ENCODE results near the gene MLNR. TPM values are rescaled to one million over a fixed set of nuclear protein-coding genes. Genes with fewer than 3 reads are reported as not detected.

The MLNR gene
- total RNA-seq, 2 donors from 2014 or later: 0.45 TPM; not detected in 1

- intact Hi-C loops (cut with DNase I): loop anchor here (5.0 kb wide), 1 partner anchor 270 kb away; the partner anchor contains the start of gene FNDC3A
- TF ChIP-seq CTCF (IDR thresholded peaks at IDR 0.05) (no peak), POLR2A (IDR thresholded peaks at IDR 0.05) (no peak)
- Histone ChIP-seq H3K4me3 (peak overlapping the region; percentile 64 to 67), H3K27me3 (replicated peaks; ENCODE audit: insufficient read depth) (no peaks in the 10 kb centered on the region), H3K4me1 (replicated peaks) (no peaks in the 10 kb centered on the region), H3K36me3 (no peaks in the 10 kb centered on the region), H3K27ac (peak overlapping the region; percentile 82 to 85), H3K9me3 (no peaks in the 10 kb centered on the region)
- WGBS: 25% methylated on average over 4 of the region's 4 CpGs
- DNase-seq (ENCODE audit: low spot score): no peak
These were observed 26.9 kb downstream of the MLNR start for GRCh38 chr13:49246850-49247642.

- DNase-seq (ENCODE audit: low spot score): peak; percentile 96
- intact Hi-C loops (cut with DNase I): loop anchor here (5.0 kb wide), 1 partner anchor 271 kb away; the partner anchor contains the start of gene FNDC3A
- Histone ChIP-seq H3K4me3 (peak within 1 kb of the TSS; percentile 64 to 67), H3K27me3 (replicated peaks; ENCODE audit: insufficient read depth) (no peaks in the 10 kb centered on the region), H3K36me3 (no peaks in the 10 kb centered on the region), H3K4me1 (replicated peaks) (no peaks in the 10 kb centered on the region), H3K27ac (peak within 1 kb of the TSS; percentile 82 to 85), H3K9me3 (no peaks in the 10 kb centered on the region)
- under 1% methylated on average over 56 of the region's 56 CpGs for WGBS
- TF ChIP-seq POLR2AphosphoS5 (IDR thresholded peaks at IDR 0.05): peak; percentile 95
- TF ChIP-seq POLR2A (IDR thresholded peaks at IDR 0.05): peak; percentile 78
- peak in 1 of 4 experiments; percentile 28 for TF ChIP-seq CTCF (IDR thresholded peaks at IDR 0.05)
These were observed 27.8 kb downstream of the MLNR start, which contains the start of gene CDADC1 for GRCh38 chr13:49247643-49248621. TSS of gene CDADC1 (plus strand) at chr13:49247925. CDS start at chr13:49248038, 113 bp downstream.

DNA sequence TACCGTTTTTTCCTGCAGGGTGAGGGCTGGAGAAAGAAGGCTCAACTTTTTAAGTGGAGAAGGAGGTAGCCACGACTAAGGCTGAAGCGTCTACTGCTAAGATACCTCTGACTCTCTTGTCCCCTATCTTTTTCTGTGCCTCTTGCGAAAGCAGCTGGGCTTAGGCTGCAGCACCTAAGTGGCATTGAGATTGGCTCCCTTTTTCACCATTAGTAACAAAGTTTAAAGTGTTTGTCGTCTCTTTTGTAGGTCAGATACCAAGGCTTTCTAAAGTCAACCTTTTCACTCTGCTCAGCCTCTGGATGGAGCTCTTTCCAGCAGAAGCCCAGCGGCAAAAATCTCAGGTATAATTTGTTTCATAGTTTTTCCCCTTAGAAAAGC lies 28.5 kb downstream of the MLNR start:
- intact Hi-C loops (cut with DNase I): loop anchor here (5.0 kb wide), 1 partner anchor 271 kb away; the partner anchor contains the start of gene FNDC3A
- 6% methylated on average over 6 of the region's 6 CpGs for WGBS
- H3K9me3 ChIP-seq: no peaks in the 10 kb centered on the region
- TF ChIP-seq CTCF (IDR thresholded peaks at IDR 0.05) (no peak), POLR2A (IDR thresholded peaks at IDR 0.05) (no peak), POLR2AphosphoS5 (IDR thresholded peaks at IDR 0.05) (no peak)
- no peaks in the 10 kb centered on the region for H3K27me3 ChIP-seq (replicated peaks; ENCODE audit: insufficient read depth)
- DNase-seq (ENCODE audit: low spot score): no peak
- no peaks in the 10 kb centered on the region for H3K36me3 ChIP-seq
- peak overlapping the region; percentile 82 to 85 for H3K27ac ChIP-seq
- peak overlapping the region; percentile 64 to 67 for H3K4me3 ChIP-seq
- no peaks in the 10 kb centered on the region for H3K4me1 ChIP-seq (replicated peaks)

- DNase-seq (ENCODE audit: low spot score): no peak
- Histone ChIP-seq H3K27me3 (replicated peaks; ENCODE audit: insufficient read depth) (no peaks in the 10 kb centered on the region), H3K9me3 (no peaks in the 10 kb centered on the region), H3K27ac (no peak overlapping the region), H3K4me1 (replicated peaks) (no peaks in the 10 kb centered on the region), H3K36me3 (no peaks in the 10 kb centered on the region), H3K4me3 (no peak overlapping the region)
- TF ChIP-seq POLR2A (IDR thresholded peaks at IDR 0.05) (no peak), CTCF (IDR thresholded peaks at IDR 0.05) (no peak), POLR2AphosphoS5 (IDR thresholded peaks at IDR 0.05) (no peak)
- intact Hi-C loops (cut with DNase I): no loop called here
- 79% methylated on average over 5 of the region's 5 CpGs for WGBS
These were observed 31.2 kb downstream of the MLNR start for GRCh38 chr13:49251326-49251725.
